Left ventricle myocardium inferior (tissue), 1 donor: ENCODE measurements around the gene CCDC126. TPM values are rescaled to one million over a fixed set of nuclear protein-coding genes. Genes with fewer than 3 reads are reported as not detected.

Source experiments
- DNase-seq: peaks from one replicate; pipeline ENCODE4 v3.0.0-alpha.2; 2020
- H3K27ac ChIP-seq: fragments of 200-600 bp; replicated peaks from 2 replicates; pipeline ENCODE4 v1.8.0; 2021
- H3K27me3 ChIP-seq: fragments of 200-600 bp; 2 replicates; pipeline ENCODE4 v1.8.0; 2021; ENCODE audit warnings: low read depth
- H3K36me3 ChIP-seq: fragments of 200-600 bp; 2 replicates; pipeline ENCODE4 v1.8.0; 2021
- H3K4me1 ChIP-seq: fragments of 200-600 bp; 2 replicates; pipeline ENCODE4 v1.8.0; 2021
- H3K4me3 ChIP-seq: fragments of 200-600 bp; 2 replicates; pipeline ENCODE4 v1.8.0; 2021; ENCODE audit warnings: mild to moderate bottlenecking, moderate library complexity
- H3K9me3 ChIP-seq: fragments of 200-600 bp; replicated peaks from 2 replicates; pipeline ENCODE4 v1.8.0; 2021
- intact Hi-C: fragments of 100-400 bp; cut with micrococcal nuclease; formaldehyde crosslinking; loops from one replicate; pipeline ENCODE4 v1.11.0; 2022
- total RNA-seq: library from RNA; stranded (reverse); fragmentation: NEBNext Ultra II Directional; extraction: Animal tissue kit (Norgen Biotek cat#: 25700); gene quantifications from one replicate; pipeline ENCODE4 v1.2.1, GENCODE V29; 2021
- TF ChIP-seq, protein P1 (sequence below): fragments of 200-600 bp; IDR thresholded peaks from 2 replicates; pipeline ENCODE4 v1.8.0; 2021; ENCODE audit warnings: antibody characterized with exemption, mild to moderate bottlenecking, borderline replicate concordance
- donor health status: DM: no; HTN: yes; CAD: no; lungs with severe emphysema.

The CCDC126 gene
- total RNA-seq, 1 donor from 2014 or later = 8.9 TPM

- Histone ChIP-seq H3K9me3 (no peaks in the 10 kb centered on the region), H3K36me3 (no peaks in the 10 kb centered on the region), H3K27ac (no peak overlapping the region), H3K4me1 (no peaks in the 10 kb centered on the region), H3K27me3 (no peaks in the 10 kb centered on the region), H3K4me3 (no peak overlapping the region)
- TF ChIP-seq, protein P1, sequence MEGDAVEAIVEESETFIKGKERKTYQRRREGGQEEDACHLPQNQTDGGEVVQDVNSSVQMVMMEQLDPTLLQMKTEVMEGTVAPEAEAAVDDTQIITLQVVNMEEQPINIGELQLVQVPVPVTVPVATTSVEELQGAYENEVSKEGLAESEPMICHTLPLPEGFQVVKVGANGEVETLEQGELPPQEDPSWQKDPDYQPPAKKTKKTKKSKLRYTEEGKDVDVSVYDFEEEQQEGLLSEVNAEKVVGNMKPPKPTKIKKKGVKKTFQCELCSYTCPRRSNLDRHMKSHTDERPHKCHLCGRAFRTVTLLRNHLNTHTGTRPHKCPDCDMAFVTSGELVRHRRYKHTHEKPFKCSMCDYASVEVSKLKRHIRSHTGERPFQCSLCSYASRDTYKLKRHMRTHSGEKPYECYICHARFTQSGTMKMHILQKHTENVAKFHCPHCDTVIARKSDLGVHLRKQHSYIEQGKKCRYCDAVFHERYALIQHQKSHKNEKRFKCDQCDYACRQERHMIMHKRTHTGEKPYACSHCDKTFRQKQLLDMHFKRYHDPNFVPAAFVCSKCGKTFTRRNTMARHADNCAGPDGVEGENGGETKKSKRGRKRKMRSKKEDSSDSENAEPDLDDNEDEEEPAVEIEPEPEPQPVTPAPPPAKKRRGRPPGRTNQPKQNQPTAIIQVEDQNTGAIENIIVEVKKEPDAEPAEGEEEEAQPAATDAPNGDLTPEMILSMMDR = no peak
- intact Hi-C loops = no loop called here
- no peak for DNase-seq
These were observed 11.0 kb upstream of the CCDC126 start for GRCh38 chr7:23586159-23586558.

DNA sequence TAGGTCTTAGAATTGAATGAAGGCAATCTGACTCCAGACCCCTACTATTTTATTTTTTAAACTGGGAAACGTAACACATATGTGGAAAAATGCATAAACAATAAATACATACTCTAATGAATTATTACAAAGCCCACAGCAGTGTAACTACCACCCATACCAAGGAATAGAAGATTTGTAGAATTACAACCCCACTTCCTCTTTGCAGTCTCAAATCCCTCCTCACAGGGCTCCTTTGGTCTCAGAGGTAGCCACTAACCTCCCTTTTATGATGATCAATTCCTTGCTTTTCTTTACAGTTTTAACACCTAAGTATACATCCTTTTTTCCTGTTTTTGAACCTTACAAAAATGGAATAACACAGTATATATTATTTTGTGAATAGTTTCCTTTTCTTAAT lies 6.7 kb upstream of the CCDC126 start:
- TF ChIP-seq, protein P1 = no peak
- no peak overlapping the region for H3K27ac ChIP-seq
- H3K9me3 ChIP-seq = no peaks in the 10 kb centered on the region
- H3K36me3 ChIP-seq = no peaks in the 10 kb centered on the region
- no peak for DNase-seq
- intact Hi-C loops = no loop called here
- H3K4me1 ChIP-seq = no peaks in the 10 kb centered on the region
- no peak overlapping the region for H3K4me3 ChIP-seq
- peaks cover 9% of the 10 kb centered on the region for H3K27me3 ChIP-seq

DNA sequence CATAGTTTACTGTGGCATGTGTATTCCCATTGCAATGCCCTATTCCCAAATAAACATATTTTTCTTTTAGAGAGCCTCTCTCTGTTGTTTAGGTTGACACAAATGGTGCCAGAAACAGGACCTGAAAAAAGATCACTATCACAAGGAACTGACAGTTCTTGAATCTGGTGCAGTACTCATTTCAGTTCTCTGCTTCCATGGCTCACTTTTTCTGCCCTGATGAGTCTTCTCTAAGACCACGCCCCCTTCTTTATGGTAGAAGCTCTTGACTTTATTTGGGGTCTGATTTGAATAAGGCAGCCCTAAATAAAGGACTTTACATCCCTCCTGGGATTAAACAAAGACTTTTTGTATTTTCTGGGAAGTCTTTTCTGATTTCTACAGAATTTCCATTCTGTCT lies 3.5 kb upstream of the CCDC126 start:
- TF ChIP-seq, protein P1 = no peak
- Histone ChIP-seq H3K4me1 (peaks cover 19% of the 10 kb centered on the region), H3K4me3 (no peak overlapping the region), H3K9me3 (no peaks in the 10 kb centered on the region), H3K36me3 (no peaks in the 10 kb centered on the region), H3K27ac (no peak overlapping the region), H3K27me3 (peaks cover 9% of the 10 kb centered on the region)
- DNase-seq = no peak
- intact Hi-C loops = no loop called here

DNA sequence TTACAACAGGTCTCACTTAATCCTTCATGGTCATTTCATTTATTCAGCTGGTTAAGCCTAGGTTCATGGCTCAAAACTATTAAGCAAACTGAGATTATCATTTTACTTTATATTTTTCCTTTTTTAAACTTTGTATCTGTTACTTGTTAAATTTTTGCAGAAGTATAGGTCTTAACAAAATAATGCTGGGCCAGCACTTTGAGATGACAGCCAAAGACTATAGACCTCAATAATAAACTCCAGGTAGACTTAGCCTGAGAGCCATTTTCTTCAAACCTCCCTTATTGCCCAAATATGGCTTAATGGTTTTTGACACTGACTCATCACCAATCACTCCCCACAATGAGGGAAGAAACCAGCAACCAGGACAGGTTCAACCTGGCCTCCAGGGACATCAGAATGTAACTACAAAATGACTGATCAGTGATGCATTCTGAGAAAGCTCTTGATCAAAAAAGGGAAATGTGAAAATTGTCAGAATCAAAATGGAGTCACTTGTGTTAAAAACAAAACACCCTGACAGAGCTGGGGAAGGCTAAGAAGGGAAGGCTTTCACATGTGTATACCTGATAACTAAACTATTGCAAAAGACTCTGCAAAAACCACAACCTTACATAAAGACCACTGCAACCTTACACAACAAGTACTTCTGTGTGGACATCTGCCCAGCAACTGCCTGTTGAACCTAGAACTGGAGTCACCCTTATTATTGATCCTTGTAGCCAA lies 2.1 kb upstream of the CCDC126 start:
- peaks cover 31% of the 10 kb centered on the region for H3K4me1 ChIP-seq
- intact Hi-C loops = no loop called here
- H3K36me3 ChIP-seq = no peaks in the 10 kb centered on the region
- H3K4me3 ChIP-seq = no peak overlapping the region
- no peak for DNase-seq
- TF ChIP-seq, protein P1 = no peak
- H3K9me3 ChIP-seq = no peaks in the 10 kb centered on the region
- H3K27ac ChIP-seq = no peak overlapping the region
- peaks cover 9% of the 10 kb centered on the region for H3K27me3 ChIP-seq

- intact Hi-C loops = no loop called here
- H3K36me3 ChIP-seq = no peaks in the 10 kb centered on the region
- TF ChIP-seq, protein P1 = no peak
- H3K27me3 ChIP-seq = no peaks in the 10 kb centered on the region
- peaks cover 31% of the 10 kb centered on the region for H3K4me1 ChIP-seq
- no peak for DNase-seq
- peak overlapping the region; percentile 93 for H3K4me3 ChIP-seq
- peak overlapping the region; percentile 99 for H3K27ac ChIP-seq
- no peaks in the 10 kb centered on the region for H3K9me3 ChIP-seq
These were observed 1.1 kb downstream of the CCDC126 start for GRCh38 chr7:23598296-23598695.
